Spleen (tissue), 11 donors: ENCODE results near the gene RTN4RL2. TPM values are rescaled to one million over a fixed set of nuclear protein-coding genes. Genes with fewer than 3 reads are reported as not detected.

Experiments
- DNase-seq: peaks from one replicate; pipeline ENCODE4 v3.0.0-alpha.2; 2020
- H3K27ac ChIP-seq, 8 donors: fragments of 200-600 bp; sonication (generic) in 7 of 8; 1 replicate in 4 of 8; 2 replicates in 4 of 8; pipeline versions ENCODE4 v1.5.0 to v1.8.0; 2016 to 2021; ENCODE audit warnings: inconsistent platforms in 4 of 8, mild to moderate bottlenecking in 4 of 8, moderate library complexity in 1 of 8
- H3K27me3 ChIP-seq, 7 donors: fragments of 200-600 bp; sonication (generic) in 6 of 7; replicated peaks in 1 of 7; 1 replicate in 4 of 7; 2 replicates in 3 of 7; pipeline versions ENCODE4 v1.5.0 to v1.8.0; 2016 to 2021; ENCODE audit warnings: inconsistent platforms in 3 of 7, mild to moderate bottlenecking in 1 of 7
- H3K36me3 ChIP-seq, 6 donors: fragments of 200-600 bp; sonication (generic) in 5 of 6; 1 replicate in 4 of 6; 2 replicates in 2 of 6; pipeline versions ENCODE4 v1.5.0 to v1.8.0; 2016 to 2021; ENCODE audit warnings: inconsistent platforms in 2 of 6
- H3K4me1 ChIP-seq, 6 donors: fragments of 200-600 bp; sonication (generic) in 5 of 6; 1 replicate in 3 of 6; 2 replicates in 3 of 6; pipeline versions ENCODE4 v1.5.0 to v1.8.0; 2016 to 2021; ENCODE audit warnings: inconsistent platforms in 3 of 6
- H3K4me3 ChIP-seq, 8 donors: fragments of 200-600 bp; sonication (generic) in 7 of 8; 1 replicate in 4 of 8; 2 replicates in 4 of 8; pipeline versions ENCODE4 v1.5.0 to v1.8.0; 2016 to 2021; ENCODE audit warnings: inconsistent platforms in 4 of 8, mild to moderate bottlenecking in 4 of 8, moderate library complexity in 2 of 8
- H3K9me3 ChIP-seq, 8 donors: fragments of 200-600 bp; sonication (generic) in 7 of 8; 1 replicate in 4 of 8; 2 replicates in 4 of 8; pipeline versions ENCODE4 v1.5.0 to v1.8.0; 2016 to 2021; ENCODE audit warnings: inconsistent platforms in 4 of 8
- POLR2A ChIP-seq, 3 donors: fragments of 450-650 bp; IDR thresholded peaks; one replicate each; pipeline ENCODE4 v1.5.1; 2017; ENCODE audit warnings: antibody characterized with exemption in 3 of 3, mild to moderate bottlenecking in 1 of 3
- POLR2AphosphoS5 ChIP-seq, 3 donors: sonication (generic); formaldehyde crosslinking; IDR thresholded peaks; one replicate each; pipeline ENCODE4 v1.5.1; 2017; ENCODE audit warnings: antibody characterized with exemption in 3 of 3
- WGBS, 5 donors: extraction: QIAGEN DNeasy Blood & Tissue Kit in 3 of 5; methylation state at CpG; one replicate each; pipeline versions ENCODE4 v1.1.5 to v1.1.7; 2013 to 2018; 5-methylcytosine and 5-hydroxymethylcytosine counted together
- intact Hi-C: fragments of 100-400 bp; cut with DNase I; formaldehyde crosslinking; loops from one replicate; pipeline ENCODE4 v1.15.0; 2023; ENCODE audit warnings: low total_unique reads
- polyA plus RNA-seq, 3 donors: library from polyadenylated mRNA; stranded (reverse); fragments of 200-250 nt; gene quantifications; one replicate each; pipeline ENCODE4 v1.2.1, GENCODE V29; 2013
- total RNA-seq, 7 donors: library from RNA; depleted of rRNA in 3 of 7; stranded (reverse); fragments of >200 nt in 3 of 7; fragmentation: NEBNext Ultra II Directional in 4 of 7; extraction: Animal tissue kit (Norgen Biotek cat#: 25700) in 4 of 7; gene quantifications; one replicate each; pipeline versions ENCODE4 v1.1.0 to v1.2.1, GENCODE V29; 2016 to 2021
- TF ChIP-seq, protein P1 (sequence below), 11 experiments: fragments of 200-600 bp in 7 of 11; fragments of 450-650 bp in 4 of 11; sonication (generic) in 4 of 11; IDR thresholded peaks in 8 of 11; conservative IDR thresholded peaks in 3 of 11; 1 replicate in 7 of 11; 2 replicates in 4 of 11; pipeline versions ENCODE4 v1.4.0 to v1.8.0; 2016 to 2021; ENCODE audit warnings: antibody characterized with exemption in 11 of 11, inconsistent platforms in 4 of 11, mild to moderate bottlenecking in 1 of 11
- donor health status: healthy with polysubstance abuse.
- donor health status: DM: no; HTN: no; CAD: no; lungs with moderate emphysema.
- donor health status: DM: no; HTN: no; CAD: no.
- donor health status: Bipolar disorder and iron deficiency.
- donor health status: healthy.
- donor health status: DM: no; HTN: no; CAD: no.
- donor health status: DM: yes; HTN: yes; CAD: no.

RTN4RL2 gene
- total and polyA plus RNA-seq, 10 donors, result 0.15 to 2.0 (median 0.44) TPM

DNA sequence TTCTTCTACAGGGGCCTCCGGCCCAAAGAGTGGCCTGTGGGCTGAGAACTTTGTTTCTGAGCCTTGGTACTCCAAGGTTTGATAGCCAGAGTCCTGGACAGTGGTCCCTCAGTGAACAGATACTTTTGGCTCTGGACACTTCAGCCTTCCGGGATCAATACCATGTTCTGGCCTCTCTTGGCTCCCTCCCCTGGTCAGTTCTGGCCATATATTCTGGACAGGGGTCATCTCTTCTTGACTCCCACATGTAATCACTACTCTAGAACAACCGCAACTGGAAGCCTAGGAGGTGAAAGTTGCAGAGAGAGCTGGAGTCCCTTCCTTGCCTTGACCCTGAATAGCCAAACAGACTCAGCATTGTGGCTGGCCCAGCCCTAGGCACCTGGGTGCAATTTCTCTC lies 2.3 kb downstream of the RTN4RL2 start:
- Histone ChIP-seq H3K27me3 (peaks cover 5 to 52% (median 36%) of the 10 kb centered on the region in 7 donors), H3K36me3 (no peaks in the 10 kb centered on the region), H3K4me1 (peaks cover 22 to 50% (median 40%) of the 10 kb centered on the region in 6 donors), H3K4me3 (no peak overlapping the region), H3K9me3 (no peaks in the 10 kb centered on the region), H3K27ac (no peak overlapping the region)
- intact Hi-C loops, result no loop called here
- TF ChIP-seq, protein P1, sequence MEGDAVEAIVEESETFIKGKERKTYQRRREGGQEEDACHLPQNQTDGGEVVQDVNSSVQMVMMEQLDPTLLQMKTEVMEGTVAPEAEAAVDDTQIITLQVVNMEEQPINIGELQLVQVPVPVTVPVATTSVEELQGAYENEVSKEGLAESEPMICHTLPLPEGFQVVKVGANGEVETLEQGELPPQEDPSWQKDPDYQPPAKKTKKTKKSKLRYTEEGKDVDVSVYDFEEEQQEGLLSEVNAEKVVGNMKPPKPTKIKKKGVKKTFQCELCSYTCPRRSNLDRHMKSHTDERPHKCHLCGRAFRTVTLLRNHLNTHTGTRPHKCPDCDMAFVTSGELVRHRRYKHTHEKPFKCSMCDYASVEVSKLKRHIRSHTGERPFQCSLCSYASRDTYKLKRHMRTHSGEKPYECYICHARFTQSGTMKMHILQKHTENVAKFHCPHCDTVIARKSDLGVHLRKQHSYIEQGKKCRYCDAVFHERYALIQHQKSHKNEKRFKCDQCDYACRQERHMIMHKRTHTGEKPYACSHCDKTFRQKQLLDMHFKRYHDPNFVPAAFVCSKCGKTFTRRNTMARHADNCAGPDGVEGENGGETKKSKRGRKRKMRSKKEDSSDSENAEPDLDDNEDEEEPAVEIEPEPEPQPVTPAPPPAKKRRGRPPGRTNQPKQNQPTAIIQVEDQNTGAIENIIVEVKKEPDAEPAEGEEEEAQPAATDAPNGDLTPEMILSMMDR (IDR thresholded peaks at IDR 0.05 in 8 of 11, conservative IDR thresholded peaks at IDR 0.05 in 3 of 11), result no peak
- no peak for TF ChIP-seq POLR2A (IDR thresholded peaks at IDR 0.05)
- no peak for TF ChIP-seq POLR2AphosphoS5 (IDR thresholded peaks at IDR 0.05)
- DNase-seq, result no peak
- WGBS, 5 donors, result 83 to 91% (median 85%) methylated on average over 3 of the region's 3 CpGs

DNA sequence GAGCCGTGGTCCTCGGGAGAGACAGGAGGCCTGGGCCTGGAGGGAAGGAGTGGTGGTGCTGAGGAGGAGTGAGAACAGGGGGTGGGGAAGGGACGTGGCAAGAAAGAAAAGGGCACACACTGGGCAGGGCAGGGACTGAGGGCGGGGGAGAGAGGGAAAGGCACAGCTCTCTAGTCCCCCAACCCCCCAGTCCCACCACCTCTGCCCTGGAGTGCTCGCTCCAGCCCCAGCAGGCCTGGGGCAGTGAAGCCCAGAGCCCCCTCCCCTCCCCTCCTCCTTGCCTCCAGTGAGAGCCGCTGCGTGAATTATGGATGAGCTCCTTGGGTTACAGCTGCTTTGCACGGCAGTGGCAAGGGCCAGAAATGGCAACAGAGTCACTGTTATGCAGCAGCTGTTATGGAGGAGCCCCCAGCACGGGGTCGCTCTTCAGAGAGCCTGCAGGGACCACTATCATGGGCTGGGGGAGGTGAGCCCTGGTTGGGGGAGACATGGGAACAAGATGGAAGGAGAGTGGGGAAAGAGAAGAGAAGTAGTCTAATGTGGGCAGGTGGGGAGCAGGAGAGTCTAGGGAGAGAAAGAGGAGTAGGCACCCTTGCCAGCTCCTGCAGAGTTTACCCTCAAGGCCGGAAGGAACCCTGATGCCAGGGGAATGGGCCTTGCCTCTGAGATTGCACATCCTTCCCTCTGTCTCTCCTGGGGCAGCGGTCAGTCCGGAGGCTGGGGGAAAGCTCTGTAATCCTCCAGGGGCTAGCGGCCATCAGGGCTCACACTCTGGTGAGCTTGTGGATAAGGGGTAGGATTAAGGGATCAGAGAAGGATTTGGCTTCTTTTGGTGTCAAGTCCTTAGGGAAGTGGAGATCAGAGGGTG lies 3.6 kb downstream of the RTN4RL2 start:
- intact Hi-C loops, result no loop called here
- DNase-seq, result no peak

DNA sequence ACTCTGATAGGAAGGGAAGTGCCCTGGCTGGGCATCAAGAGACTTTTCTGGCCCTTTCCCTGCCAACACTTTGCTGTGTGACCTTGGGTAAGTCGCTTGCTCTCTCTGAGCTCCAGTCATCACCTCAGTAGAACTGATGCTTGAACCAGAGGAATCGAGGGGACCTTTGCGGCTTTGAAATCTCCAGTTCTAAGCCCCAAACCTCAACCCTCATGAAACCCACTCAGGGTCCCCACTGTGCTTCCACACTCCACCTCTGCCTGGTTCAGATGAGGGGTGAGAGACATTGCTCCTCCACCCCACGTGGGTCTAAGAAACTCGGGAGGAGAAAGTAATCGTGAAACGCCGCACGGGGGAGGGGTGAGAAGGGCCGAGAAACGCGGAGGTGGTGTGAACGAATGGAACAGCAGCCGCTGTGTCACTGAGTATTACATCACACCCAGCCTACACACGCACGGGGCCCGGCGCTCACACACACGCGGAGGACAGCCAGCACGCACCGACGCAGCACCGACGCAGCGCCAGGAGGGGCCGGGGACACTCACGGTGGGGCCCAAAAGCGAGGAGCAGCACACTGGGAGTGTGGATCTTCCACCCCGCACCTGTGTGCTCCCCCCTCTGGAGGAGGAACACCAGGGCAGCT lies 4.3 kb downstream of the RTN4RL2 start:
- no peak overlapping the region for H3K4me3 ChIP-seq
- TF ChIP-seq POLR2A (IDR thresholded peaks at IDR 0.05) (no peak), POLR2AphosphoS5 (IDR thresholded peaks at IDR 0.05) (no peak)
- TF ChIP-seq, protein P1 (IDR thresholded peaks at IDR 0.05 in 8 of 11, conservative IDR thresholded peaks at IDR 0.05 in 3 of 11), result no peak
- intact Hi-C loops, result no loop called here
- H3K27me3 ChIP-seq, result peaks cover 0 to 37% (median 16%) of the 10 kb centered on the region in 7 donors
- H3K36me3 ChIP-seq, result no peaks in the 10 kb centered on the region
- 67 to 78% (median 75%) methylated on average over 29 to 30 of the region's 30 CpGs for WGBS, 5 donors
- H3K9me3 ChIP-seq, result no peaks in the 10 kb centered on the region
- H3K4me1 ChIP-seq, result peaks cover 6 to 29% (median 19%) of the 10 kb centered on the region in 6 donors
- H3K27ac ChIP-seq, result no peak overlapping the region
- DNase-seq, result no peak

More for the DNA sequence above, 3.6 kb downstream of the RTN4RL2 start:
- peaks cover 5 to 44% (median 23%) of the 10 kb centered on the region in 7 donors for H3K27me3 ChIP-seq
- peaks cover 13 to 37% (median 27%) of the 10 kb centered on the region in 6 donors for H3K4me1 ChIP-seq
- TF ChIP-seq POLR2AphosphoS5 (IDR thresholded peaks at IDR 0.05), result no peak
- TF ChIP-seq, protein P1 (IDR thresholded peaks at IDR 0.05 in 8 of 11, conservative IDR thresholded peaks at IDR 0.05 in 3 of 11), result no peak
- no peak overlapping the region for H3K27ac ChIP-seq
- no peaks in the 10 kb centered on the region for H3K36me3 ChIP-seq
- WGBS, 5 donors, result 67 to 81% (median 76%) methylated on average over 14 of the region's 14 CpGs
- H3K9me3 ChIP-seq, result no peaks in the 10 kb centered on the region
- H3K4me3 ChIP-seq, result no peak overlapping the region

DNA sequence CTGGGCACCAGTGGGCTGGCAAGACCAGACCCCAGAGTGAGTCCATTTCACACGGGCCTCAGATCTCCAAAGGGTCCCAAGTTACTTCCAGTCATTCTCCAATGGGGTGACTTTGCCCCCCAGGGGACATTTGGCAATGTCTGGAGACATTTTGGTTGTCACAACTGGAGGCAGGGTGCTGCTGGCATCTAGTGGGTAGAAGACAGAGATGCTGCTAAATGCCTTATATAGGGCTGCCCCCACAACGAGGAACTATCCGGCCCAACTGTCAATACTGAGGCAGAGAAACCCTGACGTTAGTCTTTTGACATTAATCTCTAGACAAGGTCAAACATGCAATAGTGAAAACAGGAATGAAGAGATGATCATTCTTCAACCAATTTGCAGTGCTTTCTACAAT lies 6.4 kb downstream of the RTN4RL2 start:
- intact Hi-C loops, result no loop called here
- peaks cover 0 to 16% (median 0%) of the 10 kb centered on the region in 7 donors for H3K27me3 ChIP-seq
- 26 to 68% (median 41%) methylated on average over 4 of the region's 4 CpGs for WGBS, 5 donors

More for the DNA sequence above, 6.4 kb downstream of the RTN4RL2 start:
- no peak overlapping the region for H3K27ac ChIP-seq
- H3K4me3 ChIP-seq, result no peak overlapping the region
- peaks cover 0 to 14% (median 5%) of the 10 kb centered on the region in 6 donors for H3K4me1 ChIP-seq
- TF ChIP-seq, protein P1 (IDR thresholded peaks at IDR 0.05 in 8 of 11, conservative IDR thresholded peaks at IDR 0.05 in 3 of 11), result no peak
- TF ChIP-seq POLR2A (IDR thresholded peaks at IDR 0.05) (no peak), POLR2AphosphoS5 (IDR thresholded peaks at IDR 0.05) (no peak)
- no peaks in the 10 kb centered on the region for H3K36me3 ChIP-seq
- H3K9me3 ChIP-seq, result no peaks in the 10 kb centered on the region
- DNase-seq, result no peak
